Body of pancreas (tissue), 4 donors: ENCODE data around the gene SYNE2. TPM values are rescaled to one million over a fixed set of nuclear protein-coding genes. Genes with fewer than 3 reads are reported as not detected.
"Not testable (repeated sequence)": the region's sequence is repeated elsewhere in the genome, so short reads cannot be mapped to it uniquely, and the experiment has no call there.

Experiments used
- ATAC-seq: fragments of 150-250 bp; one replicate; pipeline ENCODE4 v1.9.1; 2016
- DNase-seq, 4 donors: peaks; one replicate each; pipeline ENCODE4 v3.0.0-alpha.2; 2019
- H3K27ac ChIP-seq, 4 donors: fragments of 200-600 bp; sonication (generic); 1 replicate in 3 of 4; 2 replicates in 1 of 4; pipeline versions ENCODE4 v1.5.1 to v1.6.1; 2016 to 2019; ENCODE audit warnings: mild to moderate bottlenecking in 1 of 4, mixed read lengths in 1 of 4, moderate library complexity in 1 of 4
- H3K27me3 ChIP-seq, 2 donors: fragments of 200-600 bp; sonication (generic); one replicate each; pipeline ENCODE4 v1.6.0; 2016; ENCODE audit warnings: mild to moderate bottlenecking in 1 of 2
- H3K36me3 ChIP-seq, 2 donors: fragments of 200-600 bp; sonication (generic); replicated peaks in 1 of 2; 2 replicates each; pipeline ENCODE4 v1.5.1; 2016; ENCODE audit warnings: low read depth in 2 of 2; ENCODE audit not compliant: insufficient read depth in 1 of 2
- H3K4me1 ChIP-seq: fragments of 200-600 bp; sonication (generic); one replicate; pipeline ENCODE4 v1.6.0; 2016
- H3K4me3 ChIP-seq, 2 donors: fragments of 200-600 bp; sonication (generic); 1 replicate in 1 of 2; 2 replicates in 1 of 2; pipeline ENCODE4 v1.5.1; 2016 to 2019
- H3K9me3 ChIP-seq, 3 donors: fragments of 200-600 bp; sonication (generic); 1 replicate in 2 of 3; 2 replicates in 1 of 3; pipeline ENCODE4 v1.5.1; 2016
- POLR2A ChIP-seq, 3 donors: fragments of 450-650 bp; IDR thresholded peaks; one replicate each; pipeline ENCODE4 v1.6.1; 2016; ENCODE audit warnings: antibody characterized with exemption in 3 of 3, mild to moderate bottlenecking in 2 of 3
- WGBS, 2 donors: methylation state at CpG; one replicate each; pipeline ENCODE4 v1.1.5; 2017; 5-methylcytosine and 5-hydroxymethylcytosine counted together
- intact Hi-C: fragments of 100-400 bp; cut with DNase I; formaldehyde crosslinking; loops from one replicate; pipeline ENCODE4 v1.15.1; 2023
- total RNA-seq, 2 donors: library from RNA; depleted of rRNA; stranded (reverse); fragments of >200 nt; gene quantifications; one replicate each; pipeline ENCODE4 v1.1.0, GENCODE V29; 2016
- TF ChIP-seq, protein P1 (sequence below), 7 experiments: fragments of 450-650 bp in 4 of 7; fragments of 200-600 bp in 3 of 7; sonication (generic) in 3 of 7; IDR thresholded peaks; one replicate each; pipeline ENCODE4 v1.5.1; 2016 to 2019; ENCODE audit warnings: antibody characterized with exemption in 7 of 7

SYNE2 gene
- total RNA-seq, 2 donors from 2014 or later, result 163 to 240 TPM

DNA sequence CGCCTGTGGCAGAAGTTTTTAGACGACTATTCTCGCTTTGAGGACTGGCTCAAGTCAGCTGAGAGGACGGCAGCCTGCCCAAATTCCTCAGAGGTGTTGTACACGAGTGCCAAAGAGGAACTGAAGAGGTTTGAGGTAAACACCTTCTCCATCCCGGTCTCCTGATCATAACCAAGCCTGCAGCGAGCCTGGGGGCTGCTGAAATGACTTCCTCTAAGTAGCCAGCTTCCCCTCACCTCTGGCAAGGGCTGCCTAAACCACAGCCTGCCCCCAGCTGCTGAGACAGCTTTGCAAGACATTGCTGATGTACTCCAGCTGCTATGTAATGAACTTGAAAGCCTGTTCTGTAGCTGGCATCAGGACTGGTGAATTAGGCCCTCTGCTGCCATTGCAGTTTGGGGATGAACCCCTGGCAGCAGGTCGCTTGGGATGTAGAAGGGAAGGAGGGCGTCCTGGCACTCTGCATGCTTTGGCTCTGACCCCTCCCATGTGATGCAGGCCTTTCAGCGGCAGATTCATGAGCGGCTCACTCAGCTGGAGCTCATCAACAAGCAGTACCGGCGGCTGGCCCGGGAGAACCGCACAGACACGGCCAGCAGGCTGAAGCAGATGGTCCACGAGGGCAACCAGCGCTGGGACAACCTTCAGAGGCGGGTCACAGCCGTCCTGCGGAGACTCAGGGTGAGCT is 356.8 kb downstream of the SYNE2 start:
- H3K27me3 ChIP-seq, result no peaks in the 10 kb centered on the region
- no peak overlapping the region for H3K4me3 ChIP-seq
- peaks cover 10 to 15% of the 10 kb centered on the region in 2 donors for H3K36me3 ChIP-seq
- H3K27ac ChIP-seq, result no peak overlapping the region
- 55 to 91% methylated on average over 10 to 21 of the region's 21 CpGs for WGBS, 2 donors
- no peaks in the 10 kb centered on the region for H3K9me3 ChIP-seq
- H3K4me1 ChIP-seq, result peaks cover 26% of the 10 kb centered on the region
- no peak for DNase-seq
- TF ChIP-seq POLR2A (IDR thresholded peaks at IDR 0.05), result no peak
- TF ChIP-seq, protein P1, sequence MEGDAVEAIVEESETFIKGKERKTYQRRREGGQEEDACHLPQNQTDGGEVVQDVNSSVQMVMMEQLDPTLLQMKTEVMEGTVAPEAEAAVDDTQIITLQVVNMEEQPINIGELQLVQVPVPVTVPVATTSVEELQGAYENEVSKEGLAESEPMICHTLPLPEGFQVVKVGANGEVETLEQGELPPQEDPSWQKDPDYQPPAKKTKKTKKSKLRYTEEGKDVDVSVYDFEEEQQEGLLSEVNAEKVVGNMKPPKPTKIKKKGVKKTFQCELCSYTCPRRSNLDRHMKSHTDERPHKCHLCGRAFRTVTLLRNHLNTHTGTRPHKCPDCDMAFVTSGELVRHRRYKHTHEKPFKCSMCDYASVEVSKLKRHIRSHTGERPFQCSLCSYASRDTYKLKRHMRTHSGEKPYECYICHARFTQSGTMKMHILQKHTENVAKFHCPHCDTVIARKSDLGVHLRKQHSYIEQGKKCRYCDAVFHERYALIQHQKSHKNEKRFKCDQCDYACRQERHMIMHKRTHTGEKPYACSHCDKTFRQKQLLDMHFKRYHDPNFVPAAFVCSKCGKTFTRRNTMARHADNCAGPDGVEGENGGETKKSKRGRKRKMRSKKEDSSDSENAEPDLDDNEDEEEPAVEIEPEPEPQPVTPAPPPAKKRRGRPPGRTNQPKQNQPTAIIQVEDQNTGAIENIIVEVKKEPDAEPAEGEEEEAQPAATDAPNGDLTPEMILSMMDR (IDR thresholded peaks at IDR 0.05), result no peak
- intact Hi-C loops, result no loop called here
- no peak for ATAC-seq

DNA sequence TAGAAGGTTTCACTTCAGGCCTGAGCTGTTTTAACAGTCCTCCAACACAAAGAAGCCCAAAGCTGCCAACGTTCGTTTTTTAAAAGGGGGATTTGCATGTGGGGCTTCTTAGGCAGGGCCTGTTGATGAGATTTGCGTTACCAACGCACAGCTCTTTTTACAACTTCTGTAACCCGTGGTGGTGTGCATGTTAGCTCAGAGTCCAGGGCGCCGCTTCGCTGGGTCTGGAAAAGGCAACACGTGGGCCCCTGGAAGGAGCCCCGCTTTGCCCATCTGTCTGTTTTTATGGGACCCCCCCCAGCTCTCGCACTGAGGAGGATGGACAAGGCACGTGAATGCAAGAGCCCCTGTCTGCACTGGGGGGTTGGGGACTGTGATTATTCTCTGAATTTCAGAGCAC is 357.4 kb downstream of the SYNE2 start:
- WGBS, 2 donors, result 72 to 90% methylated on average over 12 of the region's 12 CpGs
- Histone ChIP-seq H3K4me1 (peaks cover 31% of the 10 kb centered on the region), H3K27ac (no peak overlapping the region), H3K27me3 (no peaks in the 10 kb centered on the region), H3K36me3 (peaks cover 10 to 15% of the 10 kb centered on the region in 2 donors), H3K4me3 (no peak overlapping the region), H3K9me3 (no peaks in the 10 kb centered on the region)
- intact Hi-C loops, result no loop called here
- no peak for TF ChIP-seq POLR2A (IDR thresholded peaks at IDR 0.05)
- TF ChIP-seq, protein P1 (IDR thresholded peaks at IDR 0.05), result no peak
- no peak for DNase-seq
- no peak for ATAC-seq

DNA sequence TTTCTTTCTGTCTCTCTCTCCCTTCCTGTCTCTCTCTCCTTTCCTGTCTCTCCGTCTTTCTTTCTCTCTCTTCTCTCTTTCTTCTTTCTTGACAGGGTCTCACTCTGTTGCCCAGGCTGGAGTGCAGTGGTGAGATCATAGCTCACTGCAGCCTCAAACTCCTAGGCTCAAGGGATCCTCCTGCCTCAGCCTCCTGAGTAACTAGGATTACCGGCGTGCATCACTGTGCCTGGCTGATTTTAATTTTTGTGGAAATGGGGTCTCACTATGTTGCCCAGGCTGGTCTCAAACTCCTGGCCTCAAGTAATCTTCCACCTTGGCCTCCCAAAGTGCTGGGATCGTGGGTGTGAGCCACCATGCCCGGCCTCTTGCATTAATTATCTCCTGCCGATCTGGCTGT is 358.1 kb downstream of the SYNE2 start:
- H3K9me3 ChIP-seq, DNase-seq, H3K4me3 ChIP-seq, intact Hi-C loops, H3K27me3 ChIP-seq, ATAC-seq, H3K27ac ChIP-seq: not testable (repeated sequence)
- 77 to 83% methylated on average over 6 of the region's 6 CpGs for WGBS, 2 donors
- peaks cover 38% of the 10 kb centered on the region for H3K4me1 ChIP-seq
- peaks cover 10 to 15% of the 10 kb centered on the region in 2 donors for H3K36me3 ChIP-seq

DNA sequence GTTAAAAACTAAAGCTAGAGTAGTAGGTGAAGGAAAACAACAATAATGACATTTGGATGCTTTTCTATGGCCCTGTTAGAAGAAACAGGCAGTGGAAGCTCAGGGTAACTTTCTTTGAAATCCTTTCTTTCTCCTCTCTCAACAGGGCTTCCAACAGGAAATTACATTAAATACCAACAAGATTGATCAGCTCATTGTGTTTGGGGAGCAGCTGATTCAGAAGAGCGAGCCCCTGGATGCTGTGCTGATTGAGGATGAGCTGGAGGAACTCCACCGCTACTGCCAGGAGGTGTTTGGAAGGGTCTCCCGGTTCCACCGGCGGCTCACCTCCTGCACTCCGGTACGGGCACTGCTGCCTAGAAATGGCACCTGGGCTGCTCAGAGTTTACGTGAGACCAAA is 359.9 kb downstream of the SYNE2 start:
- 96% methylated on average over 8 of the region's 8 CpGs for WGBS, 2 donors
- no peaks in the 10 kb centered on the region for H3K27me3 ChIP-seq
- TF ChIP-seq, protein P1 (IDR thresholded peaks at IDR 0.05), result no peak
- TF ChIP-seq POLR2A (IDR thresholded peaks at IDR 0.05), result no peak
- ATAC-seq (no peak), DNase-seq (no peak)
- intact Hi-C loops, result no loop called here
- peaks cover 55% of the 10 kb centered on the region for H3K4me1 ChIP-seq
- peaks cover 10 to 15% of the 10 kb centered on the region in 2 donors for H3K36me3 ChIP-seq
- H3K27ac ChIP-seq, result peak overlapping the region in 3 of 4 donors; percentile 74 to 87 (median 83)
- H3K9me3 ChIP-seq, result no peaks in the 10 kb centered on the region
- H3K4me3 ChIP-seq, result no peak overlapping the region

DNA sequence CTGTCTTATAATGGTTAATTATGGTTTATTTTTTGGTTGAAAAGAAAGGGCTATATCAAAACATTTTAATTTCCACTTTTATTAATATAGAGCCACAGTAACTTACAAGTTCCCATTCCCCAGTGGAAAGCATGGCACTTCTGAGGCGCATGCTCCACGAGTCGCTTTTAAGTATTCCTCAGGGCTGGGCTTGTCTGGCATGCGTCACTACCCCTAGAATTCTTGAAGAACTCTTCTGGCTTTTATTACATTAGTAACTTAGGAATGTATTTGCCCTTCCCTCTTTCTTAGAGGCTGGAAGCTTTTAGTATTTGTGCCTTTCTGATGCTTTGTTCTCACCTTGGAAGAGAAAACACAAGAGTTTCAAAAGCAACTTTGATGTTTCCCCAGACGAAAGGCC is 360.3 kb downstream of the SYNE2 start:
- peaks cover 10 to 15% of the 10 kb centered on the region in 2 donors for H3K36me3 ChIP-seq
- H3K27me3 ChIP-seq, result no peaks in the 10 kb centered on the region
- intact Hi-C loops, result no loop called here
- WGBS, 2 donors, result 64 to 68% methylated on average over 5 of the region's 5 CpGs
- ATAC-seq, result no peak
- H3K4me3 ChIP-seq, result no peak overlapping the region
- H3K27ac ChIP-seq, result peak overlapping the region; percentile 50 to 87 (median 78)
- DNase-seq, result no peak
- no peaks in the 10 kb centered on the region for H3K9me3 ChIP-seq
- TF ChIP-seq, protein P1 (IDR thresholded peaks at IDR 0.05), result no peak
- no peak for TF ChIP-seq POLR2A (IDR thresholded peaks at IDR 0.05)
- peaks cover 60% of the 10 kb centered on the region for H3K4me1 ChIP-seq
